Stimulated activated memory B cell treated with anti-CD40 and anti-IgM and Interleukin-4, amounts not matched to agents 10 μg/mL and 1 μg/mL and 100 μg/mL, for 72 hours (primary cell): ENCODE data around the gene CELSR1.

Experiments used
- ATAC-seq: fragments of 150-1000 bp; cut with Tn5 transposase; 2 replicates; pipeline ENCODE4 v1.10.0; 2021
- H3K27ac Mint-ChIP-seq: one replicate; pipeline ENCODE4 v1.8.0; 2022; ENCODE audit warnings: mild to moderate bottlenecking, mixed read lengths
- H3K27me3 Mint-ChIP-seq: one replicate; pipeline ENCODE4 v1.8.0; 2022; ENCODE audit warnings: mixed read lengths
- H3K36me3 Mint-ChIP-seq: one replicate; pipeline ENCODE4 v1.8.0; 2022; ENCODE audit warnings: mixed read lengths
- H3K4me1 Mint-ChIP-seq: one replicate; pipeline ENCODE4 v1.8.0; 2022; ENCODE audit warnings: mixed read lengths
- H3K4me3 Mint-ChIP-seq: one replicate; pipeline ENCODE4 v1.8.0; 2022; ENCODE audit warnings: mild to moderate bottlenecking, moderate library complexity, mixed read lengths
- H3K9me3 Mint-ChIP-seq: one replicate; pipeline ENCODE4 v1.8.0; 2022; ENCODE audit warnings: mixed read lengths

The CELSR1 gene

DNA sequence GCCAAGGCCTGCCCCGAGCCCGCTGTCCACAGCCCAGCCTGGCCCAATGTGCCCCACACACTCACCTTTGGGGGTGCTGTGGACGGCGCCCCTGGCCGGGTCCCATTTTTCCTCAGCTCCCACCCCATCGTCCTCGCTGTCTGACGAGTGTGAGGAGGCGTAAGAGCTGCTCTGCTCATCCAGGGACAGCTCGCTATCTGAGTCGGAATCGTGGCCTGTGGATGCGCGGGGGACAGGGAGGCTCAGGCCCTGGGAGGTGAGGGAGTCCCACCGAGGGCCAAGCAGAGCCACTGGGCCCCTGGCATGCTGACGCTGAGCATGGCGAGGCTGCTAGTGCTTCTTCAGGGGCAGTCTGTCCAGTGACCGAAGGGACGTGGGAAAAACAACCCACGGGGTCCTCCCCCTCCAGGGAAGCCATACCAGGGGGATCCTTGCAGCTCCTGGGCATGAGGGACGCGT, 172.2 kb downstream of the CELSR1 start:
- Mint-ChIP-seq H3K27ac (no peak overlapping the region), H3K9me3 (no peaks in the 10 kb centered on the region), H3K4me1 (peaks cover 51% of the 10 kb centered on the region), H3K36me3 (peaks cover 47% of the 10 kb centered on the region), H3K27me3 (no peaks in the 10 kb centered on the region), H3K4me3 (no peak overlapping the region)
- no peak for ATAC-seq

DNA sequence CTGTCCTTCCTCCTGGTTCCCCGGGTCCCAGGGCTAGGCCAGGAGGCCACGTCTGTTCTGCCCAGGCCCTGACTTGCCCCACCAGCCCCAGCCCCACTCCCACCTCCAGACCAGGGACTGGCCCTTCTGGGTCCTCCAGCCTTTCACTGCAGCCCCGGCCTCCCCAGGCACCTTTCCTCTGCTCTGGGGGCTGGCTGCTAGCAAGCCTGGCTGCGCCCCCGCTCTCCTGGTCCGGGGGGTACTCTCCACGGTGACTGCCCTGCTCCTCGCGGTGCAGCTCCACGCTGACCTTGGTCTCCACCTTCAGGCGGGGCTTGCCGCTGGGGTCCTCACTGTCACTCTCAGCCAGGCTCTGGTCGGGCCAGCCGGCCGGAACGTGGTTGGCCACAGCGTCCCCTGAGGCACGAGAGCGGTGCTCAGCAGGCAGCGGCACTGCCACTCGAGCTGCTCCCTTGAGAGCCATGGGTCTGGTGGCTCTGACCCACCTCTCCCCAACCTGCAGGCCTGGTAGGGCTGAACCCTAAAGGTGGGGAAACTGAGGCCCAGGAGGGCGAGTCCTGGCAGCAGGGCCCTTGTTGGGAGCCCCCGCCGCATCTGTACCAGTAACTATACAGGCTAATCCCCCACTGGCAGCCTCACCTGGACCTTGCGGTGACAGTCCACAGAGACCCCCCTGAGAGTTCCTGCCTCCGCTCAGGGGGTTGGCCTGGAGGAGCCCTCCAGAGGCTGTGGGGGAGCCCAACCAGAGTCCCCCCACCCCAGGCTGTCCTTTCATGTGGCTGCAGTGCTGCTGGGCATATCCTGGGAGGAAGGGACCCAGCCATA, 172.9 kb downstream of the CELSR1 start:
- Mint-ChIP-seq H3K27me3 (no peaks in the 10 kb centered on the region), H3K4me1 (peaks cover 51% of the 10 kb centered on the region), H3K9me3 (no peaks in the 10 kb centered on the region), H3K4me3 (peak overlapping the region; percentile 31), H3K36me3 (peaks cover 47% of the 10 kb centered on the region), H3K27ac (peak overlapping the region; percentile 30)
- ATAC-seq: peak; percentile 73

DNA sequence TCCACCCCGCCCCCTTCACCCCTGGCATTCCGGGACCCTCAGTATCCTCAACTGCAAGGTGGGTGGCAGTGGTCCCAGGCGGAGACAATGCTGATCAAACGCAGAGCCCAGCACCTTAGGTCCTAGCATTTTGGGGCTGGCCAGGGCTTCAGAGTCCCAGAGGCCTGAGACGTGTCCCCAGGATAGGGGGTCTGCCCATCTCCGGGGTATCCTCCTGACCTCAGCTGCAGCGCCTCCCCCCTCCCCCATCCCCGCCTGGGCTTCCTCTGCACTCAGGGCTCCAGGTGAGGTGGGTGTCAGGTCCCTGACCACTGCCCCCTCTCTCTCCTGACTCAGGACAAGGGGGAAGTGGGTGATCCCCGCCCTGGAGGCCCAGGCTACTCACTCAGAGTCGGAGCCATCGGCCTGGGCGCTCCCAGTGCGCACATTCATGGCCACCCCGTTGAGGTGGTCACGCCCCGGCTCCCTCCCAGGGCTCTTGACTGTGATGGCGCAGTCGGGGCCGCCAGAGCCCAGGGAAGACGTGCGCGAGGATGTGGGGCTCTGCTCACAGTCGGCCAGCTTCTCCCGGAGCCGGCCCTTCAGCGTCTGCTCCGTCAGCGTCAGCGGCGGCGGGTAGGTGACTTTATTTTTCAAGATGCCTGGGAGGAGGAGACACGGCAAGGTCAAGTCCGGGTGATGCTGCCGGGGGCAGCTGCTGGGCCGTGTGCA, 173.7 kb downstream of the CELSR1 start:
- ATAC-seq: no peak
- H3K36me3 Mint-ChIP-seq: peaks cover 48% of the 10 kb centered on the region
- no peak overlapping the region for H3K4me3 Mint-ChIP-seq

DNA sequence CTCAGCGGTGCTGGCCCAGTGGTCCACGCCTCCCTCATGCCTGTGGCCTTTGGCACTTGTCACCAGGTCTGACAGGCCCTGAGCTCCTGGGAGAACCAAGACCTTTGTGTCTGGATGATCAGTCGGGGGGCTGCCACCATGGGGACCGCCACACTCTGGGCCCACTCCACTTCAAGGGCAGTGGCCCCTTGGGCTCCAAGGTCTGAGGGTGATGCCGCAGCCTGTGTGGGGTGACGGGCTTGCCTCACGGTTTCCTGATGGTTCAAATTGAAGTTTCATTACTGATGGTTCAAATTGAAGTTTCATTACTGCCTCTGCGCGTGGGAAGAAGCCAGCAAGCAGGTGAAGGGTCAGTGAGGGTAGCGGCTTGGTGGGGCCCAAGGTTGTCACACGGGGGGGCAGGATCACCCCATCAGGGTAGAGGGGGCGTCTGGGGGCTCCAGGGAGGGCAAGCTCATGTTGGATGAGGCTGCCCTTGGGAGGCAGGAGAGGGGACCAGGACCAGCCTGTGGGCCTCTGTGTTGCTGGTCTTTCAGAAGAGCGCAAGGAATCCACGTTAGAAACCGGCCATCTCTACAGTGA, 174.4 kb downstream of the CELSR1 start:
- Mint-ChIP-seq H3K27me3 (no peaks in the 10 kb centered on the region), H3K27ac (peak overlapping the region; percentile 46)
- ATAC-seq: no peak

More for the DNA sequence above, 173.7 kb downstream of the CELSR1 start:
- Mint-ChIP-seq H3K4me1 (peaks cover 49% of the 10 kb centered on the region), H3K27ac (peak overlapping the region; percentile 46), H3K9me3 (no peaks in the 10 kb centered on the region), H3K27me3 (no peaks in the 10 kb centered on the region)

DNA sequence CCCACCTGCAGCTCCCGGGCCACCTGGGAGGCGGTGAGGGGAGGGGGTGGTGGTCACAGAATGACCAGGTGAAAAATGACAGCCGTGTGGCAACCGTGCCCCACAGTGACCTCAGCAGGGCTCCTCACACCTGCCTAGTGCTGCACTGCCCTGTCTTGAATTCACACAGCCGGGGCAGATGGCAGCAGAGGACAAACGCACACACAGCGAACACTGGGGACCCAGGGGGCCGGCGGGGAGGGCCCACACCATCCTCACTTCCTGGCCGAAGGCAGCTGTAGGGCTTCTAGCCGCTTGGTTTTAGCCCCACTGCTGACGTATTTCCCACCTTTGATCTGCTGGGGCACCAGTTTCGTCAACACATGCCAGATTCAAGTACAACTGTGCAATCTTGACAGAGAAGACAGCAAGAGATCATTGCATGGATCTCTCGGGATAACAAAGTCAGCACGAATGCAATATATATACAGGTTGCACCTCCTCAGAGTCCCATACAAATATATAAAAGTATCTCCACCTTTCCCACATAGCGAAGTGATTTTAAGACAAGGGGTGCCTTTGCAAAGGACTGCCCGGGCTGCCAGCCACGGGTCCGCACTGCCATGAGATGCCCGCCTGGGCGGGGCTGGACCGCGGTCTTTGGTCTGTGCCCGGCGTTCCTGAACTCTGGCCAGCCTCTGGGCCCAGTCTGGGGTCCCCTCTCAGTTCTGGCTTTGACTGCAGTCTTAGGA, 175.1 kb downstream of the CELSR1 start:
- H3K27ac Mint-ChIP-seq: peak overlapping the region; percentile 46
- peak; percentile 73 for ATAC-seq
- no peaks in the 10 kb centered on the region for H3K27me3 Mint-ChIP-seq
- peaks cover 54% of the 10 kb centered on the region for H3K36me3 Mint-ChIP-seq
- no peak overlapping the region for H3K4me3 Mint-ChIP-seq
- no peaks in the 10 kb centered on the region for H3K9me3 Mint-ChIP-seq
- H3K4me1 Mint-ChIP-seq: peaks cover 35% of the 10 kb centered on the region

More for the DNA sequence above, 174.4 kb downstream of the CELSR1 start:
- no peaks in the 10 kb centered on the region for H3K9me3 Mint-ChIP-seq
- peaks cover 50% of the 10 kb centered on the region for H3K36me3 Mint-ChIP-seq
- peaks cover 42% of the 10 kb centered on the region for H3K4me1 Mint-ChIP-seq
- H3K4me3 Mint-ChIP-seq: no peak overlapping the region

DNA sequence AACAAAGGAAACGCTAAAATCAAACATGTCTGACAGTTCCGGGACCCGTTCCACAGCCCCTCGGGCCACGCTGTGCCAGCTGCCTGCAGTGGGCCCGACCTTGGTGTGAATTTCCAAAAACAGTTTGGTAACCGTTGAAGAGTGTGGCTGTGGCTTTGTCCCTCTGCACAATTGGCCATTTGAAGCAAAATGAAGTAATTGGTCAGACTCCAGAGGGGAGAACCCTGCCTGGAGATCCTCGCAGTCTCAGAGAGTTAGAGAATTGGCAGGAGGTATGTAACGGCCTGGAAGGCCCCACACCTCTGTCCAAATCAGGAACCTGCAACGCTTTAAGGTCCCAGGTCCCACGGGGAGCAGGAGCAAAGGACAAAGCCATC, 175.6 kb downstream of the CELSR1 start:
- Mint-ChIP-seq H3K9me3 (no peaks in the 10 kb centered on the region), H3K36me3 (peaks cover 56% of the 10 kb centered on the region), H3K27me3 (no peaks in the 10 kb centered on the region), H3K4me1 (peaks cover 30% of the 10 kb centered on the region), H3K4me3 (no peak overlapping the region), H3K27ac (no peak overlapping the region)
- no peak for ATAC-seq

DNA sequence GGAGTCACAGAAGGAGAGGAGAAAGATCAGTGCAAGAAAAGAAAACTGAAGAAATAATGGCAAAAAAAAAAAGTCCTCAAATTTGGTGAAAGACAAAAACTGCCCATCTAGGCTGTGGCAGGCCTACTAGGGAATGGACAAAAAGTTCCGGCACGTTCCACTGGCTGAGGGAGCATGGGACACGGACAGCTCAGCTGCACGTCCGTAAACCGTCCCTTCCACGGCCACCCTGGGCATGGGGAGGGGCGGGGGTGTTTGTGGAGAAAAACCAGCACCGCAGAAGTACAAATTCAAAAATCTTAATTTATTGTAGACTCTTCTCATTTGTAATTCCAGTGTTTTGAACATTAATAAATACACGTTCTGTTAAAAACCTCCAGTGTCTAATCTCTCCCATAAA, 176.5 kb downstream of the CELSR1 start:
- H3K4me3 Mint-ChIP-seq: no peak overlapping the region
- H3K27ac Mint-ChIP-seq: no peak overlapping the region
- peaks cover 30% of the 10 kb centered on the region for H3K4me1 Mint-ChIP-seq
- no peak for ATAC-seq
- H3K27me3 Mint-ChIP-seq: no peaks in the 10 kb centered on the region
- peaks cover 60% of the 10 kb centered on the region for H3K36me3 Mint-ChIP-seq
- no peaks in the 10 kb centered on the region for H3K9me3 Mint-ChIP-seq

DNA sequence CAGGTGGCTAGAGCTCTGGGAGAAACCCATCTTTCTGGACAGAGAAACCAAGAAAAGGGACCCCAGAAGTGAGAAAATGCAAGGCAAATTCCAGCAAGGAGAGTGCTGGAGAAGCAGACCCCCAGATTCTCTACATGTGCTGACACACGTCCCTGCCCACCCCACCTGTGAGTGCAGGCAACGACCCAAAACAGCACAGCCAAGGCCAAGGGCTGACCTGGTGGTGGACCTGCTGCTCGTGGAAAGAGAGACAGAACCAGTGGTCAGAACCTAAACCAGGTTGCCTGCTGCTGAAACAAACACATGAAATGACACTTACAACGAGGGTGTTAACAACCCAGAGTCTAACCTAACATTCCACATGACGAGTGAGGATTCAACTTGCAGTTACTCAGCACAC, 177.3 kb downstream of the CELSR1 start:
- H3K27ac Mint-ChIP-seq: no peak overlapping the region
- no peaks in the 10 kb centered on the region for H3K9me3 Mint-ChIP-seq
- peaks cover 68% of the 10 kb centered on the region for H3K36me3 Mint-ChIP-seq
- no peak for ATAC-seq
- no peaks in the 10 kb centered on the region for H3K27me3 Mint-ChIP-seq
- no peak overlapping the region for H3K4me3 Mint-ChIP-seq
- peaks cover 34% of the 10 kb centered on the region for H3K4me1 Mint-ChIP-seq

DNA sequence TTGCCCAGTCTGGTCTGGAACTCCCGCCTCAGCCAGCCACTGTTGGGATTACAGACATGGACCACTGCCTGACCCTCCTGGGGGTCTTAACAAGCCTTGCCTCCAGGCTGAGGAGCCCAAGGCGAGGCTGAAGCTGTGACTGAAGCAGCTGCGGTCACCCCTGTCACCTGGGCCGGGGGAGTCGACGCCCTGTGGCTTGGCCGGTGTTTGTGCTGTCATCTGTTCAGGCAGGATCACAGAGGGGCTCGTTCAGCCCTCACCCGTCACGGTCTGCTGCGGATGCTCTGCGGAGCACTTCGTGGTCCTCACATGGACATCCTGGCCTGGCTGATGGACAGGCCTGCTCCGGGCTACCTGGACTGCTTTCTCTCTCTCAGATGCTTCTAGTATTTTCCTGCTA, 178.1 kb downstream of the CELSR1 start:
- Mint-ChIP-seq H3K27me3 (no peaks in the 10 kb centered on the region), H3K4me1 (peaks cover 27% of the 10 kb centered on the region), H3K4me3 (no peak overlapping the region), H3K27ac (peak overlapping the region; percentile 61), H3K36me3 (peaks cover 64% of the 10 kb centered on the region), H3K9me3 (no peaks in the 10 kb centered on the region)
- ATAC-seq: no peak

DNA sequence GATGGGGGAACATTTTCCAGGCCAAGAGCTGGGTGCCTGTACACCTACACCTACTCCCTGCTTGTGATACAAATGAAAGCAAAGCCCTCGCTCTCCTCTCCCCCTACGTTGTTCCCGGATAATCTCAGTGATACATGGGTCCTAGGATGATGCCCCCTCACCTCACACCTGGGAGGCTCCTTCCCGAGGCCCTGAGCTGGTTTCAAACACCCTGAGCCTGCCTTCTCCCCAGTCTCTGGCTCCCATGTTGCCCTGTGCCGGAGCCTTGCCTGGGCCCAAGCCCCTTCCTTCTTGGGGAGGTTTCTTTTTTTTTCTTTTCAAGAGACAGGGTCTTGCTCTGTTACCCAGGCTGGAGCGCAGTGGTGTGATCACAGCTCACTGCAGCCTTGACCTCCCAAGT, 178.7 kb downstream of the CELSR1 start:
- H3K27me3 Mint-ChIP-seq: no peaks in the 10 kb centered on the region
- peak overlapping the region; percentile 61 for H3K27ac Mint-ChIP-seq
- H3K9me3 Mint-ChIP-seq: no peaks in the 10 kb centered on the region
- H3K4me1 Mint-ChIP-seq: peaks cover 23% of the 10 kb centered on the region
- no peak overlapping the region for H3K4me3 Mint-ChIP-seq
- H3K36me3 Mint-ChIP-seq: peaks cover 67% of the 10 kb centered on the region
- no peak for ATAC-seq

DNA sequence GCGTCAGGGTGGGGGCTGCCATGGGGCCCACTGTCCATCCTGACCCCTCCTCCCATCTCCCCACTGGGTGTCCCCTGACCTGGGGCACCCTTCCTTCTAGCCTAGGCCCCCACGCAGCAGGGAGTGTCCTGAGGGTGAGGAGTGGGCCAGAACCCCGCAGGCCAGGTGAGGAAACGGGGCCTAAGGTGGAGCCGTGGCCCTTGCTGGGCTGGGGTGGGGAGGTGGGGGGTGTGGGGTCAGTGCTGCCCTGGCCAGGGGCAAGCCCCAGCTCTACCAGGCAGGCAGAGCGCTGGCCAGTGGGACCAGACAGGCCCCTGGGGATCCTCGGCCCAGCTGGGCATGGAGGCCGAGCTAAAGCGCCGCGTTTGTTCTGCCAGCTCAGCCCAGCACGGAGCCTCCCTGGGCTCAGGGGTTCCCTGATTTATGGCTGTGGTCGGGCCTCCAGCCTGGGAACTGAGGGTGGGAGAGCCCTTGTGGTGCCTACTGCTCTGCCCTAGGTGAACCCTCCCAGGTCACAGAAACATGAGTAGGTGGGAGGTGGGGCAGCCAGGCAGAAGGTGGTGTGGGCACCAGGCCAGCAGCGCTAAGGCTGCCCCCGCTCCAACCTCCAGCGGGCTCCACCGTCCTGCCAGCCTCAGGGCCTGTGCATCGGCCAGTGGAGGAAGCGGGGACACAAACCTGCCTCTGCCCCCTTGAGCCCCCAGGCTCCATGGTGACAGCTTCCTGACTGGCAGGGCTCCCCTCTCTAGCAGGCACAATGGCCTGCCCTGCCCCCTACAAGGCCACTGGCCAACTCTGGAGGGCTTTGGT, 179.5 kb downstream of the CELSR1 start:
- H3K4me1 Mint-ChIP-seq: peaks cover 27% of the 10 kb centered on the region
- peak overlapping the region; percentile 61 for H3K27ac Mint-ChIP-seq
- H3K27me3 Mint-ChIP-seq: no peaks in the 10 kb centered on the region
- no peak for ATAC-seq
- no peaks in the 10 kb centered on the region for H3K9me3 Mint-ChIP-seq
- no peak overlapping the region for H3K4me3 Mint-ChIP-seq
- H3K36me3 Mint-ChIP-seq: peaks cover 70% of the 10 kb centered on the region

DNA sequence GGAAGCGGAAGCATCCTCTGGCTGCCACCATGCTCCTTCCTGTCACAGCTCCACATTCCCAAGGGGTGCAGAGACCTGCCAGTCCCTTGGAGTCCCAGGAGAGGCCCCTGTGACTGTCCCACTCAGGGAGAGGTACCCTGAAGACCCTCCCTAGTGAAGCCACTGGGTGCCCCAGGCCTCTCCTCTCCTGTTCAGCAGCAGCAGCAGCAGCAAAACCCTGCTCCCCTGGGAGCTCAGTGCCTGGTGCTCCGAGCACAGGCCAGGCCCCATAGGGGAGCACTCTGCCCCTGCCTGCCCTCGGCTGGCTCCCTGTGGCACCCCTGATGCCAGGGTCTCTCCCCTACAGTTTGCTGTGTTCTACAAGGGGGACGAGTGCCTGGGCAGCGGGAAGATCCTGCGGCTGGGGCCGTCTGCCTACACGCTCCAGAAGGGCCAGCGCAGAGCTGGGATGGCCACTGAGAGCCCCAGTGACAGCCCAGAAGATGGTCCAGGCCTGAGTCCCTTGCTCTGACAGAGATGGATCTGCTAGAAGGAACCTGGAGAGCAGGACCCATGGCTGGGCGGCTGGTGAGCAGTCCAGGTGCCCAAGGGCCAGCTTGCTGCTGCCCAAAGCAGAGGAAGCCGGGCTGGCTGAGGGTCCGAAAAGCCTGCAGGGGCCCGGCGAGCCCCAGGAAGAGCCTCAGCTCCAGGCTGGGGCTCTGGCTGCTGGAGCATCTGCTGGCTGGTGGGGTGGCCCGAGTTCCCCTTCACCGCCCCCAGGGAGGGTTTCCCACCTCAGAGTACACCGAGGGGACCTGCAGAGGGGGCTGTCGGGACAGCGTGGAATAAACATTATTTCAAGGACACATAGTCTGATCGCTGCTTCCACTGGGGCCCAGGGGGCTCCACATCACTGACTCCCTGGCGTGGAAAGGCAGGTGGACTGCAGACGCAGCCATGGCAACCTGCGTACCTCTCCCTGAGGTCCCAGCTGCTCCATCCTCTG, 180.6 kb downstream of the CELSR1 start:
- Mint-ChIP-seq H3K27me3 (no peaks in the 10 kb centered on the region), H3K4me1 (peaks cover 24% of the 10 kb centered on the region), H3K4me3 (no peak overlapping the region), H3K36me3 (peaks cover 75% of the 10 kb centered on the region), H3K27ac (no peak overlapping the region), H3K9me3 (no peaks in the 10 kb centered on the region)
- ATAC-seq: no peak

DNA sequence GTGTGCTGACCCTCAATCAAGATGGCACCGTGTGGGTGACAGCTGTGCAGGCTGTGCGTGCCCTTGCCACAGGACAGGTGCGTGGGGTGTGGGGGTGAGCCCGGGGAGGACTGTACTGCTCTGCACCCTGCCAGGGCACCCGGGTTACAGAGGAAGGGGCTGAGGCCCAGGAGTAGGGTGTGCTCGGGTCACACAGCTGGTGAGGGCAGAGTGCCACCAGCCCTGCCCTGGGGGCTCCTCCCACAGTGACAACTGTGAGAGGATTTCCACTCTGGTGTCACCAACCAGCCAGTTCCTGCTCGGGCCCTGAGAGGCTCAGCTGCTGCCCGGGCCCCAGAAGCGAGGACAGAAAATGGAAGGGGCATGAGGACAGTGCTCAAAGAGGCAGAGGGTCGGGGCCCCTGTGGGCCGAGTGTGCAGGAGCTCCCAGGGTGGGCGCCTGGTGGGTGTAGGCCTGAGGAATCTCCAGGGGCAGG, 181.4 kb downstream of the CELSR1 start:
- Mint-ChIP-seq H3K4me3 (no peak overlapping the region), H3K9me3 (no peaks in the 10 kb centered on the region), H3K27me3 (no peaks in the 10 kb centered on the region), H3K4me1 (peaks cover 24% of the 10 kb centered on the region), H3K36me3 (peaks cover 75% of the 10 kb centered on the region), H3K27ac (peak overlapping the region; percentile 53)
- ATAC-seq: no peak
